SK-N-MC (cell line): ENCODE measurements around the gene HOXA6.

Experiments
- DNase-seq: peaks from one replicate; pipeline ENCODE4 v3.0.0-alpha.2; 2011; ENCODE audit warnings: low read depth, low spot score
- H3K27ac ChIP-seq: fragments of 200-600 bp; sonication (generic); 2 replicates; pipeline ENCODE4 v1.5.1; 2016; ENCODE audit warnings: mixed run types
- H3K36me3 ChIP-seq: fragments of 200-600 bp; sonication (generic); 2 replicates; pipeline ENCODE4 v1.6.1; 2017; ENCODE audit warnings: antibody characterized with exemption, low read length, mixed read lengths; ENCODE audit not compliant: insufficient read depth
- H3K4me3 ChIP-seq: fragments of 200-600 bp; sonication (generic); 2 replicates; pipeline ENCODE4 v1.5.1; 2016
- H3K9ac ChIP-seq: fragments of 200-600 bp; sonication (generic); 2 replicates; pipeline ENCODE4 v1.8.0; 2017; ENCODE audit warnings: mixed run types, mixed read lengths; ENCODE audit not compliant: insufficient read length
- H3K9me3 ChIP-seq: fragments of 200-600 bp; sonication (generic); 2 replicates; pipeline ENCODE4 v1.6.1; 2017; ENCODE audit warnings: low read depth, mild to moderate bottlenecking, antibody characterized with exemption, low read length, moderate library complexity, mixed read lengths
- EZH2 ChIP-seq: fragments of 200-600 bp; sonication (generic); IDR thresholded peaks from one replicate; pipeline ENCODE4 v1.6.1; 2017; ENCODE audit warnings: antibody characterized with exemption
- FOXP2 ChIP-seq: optimal IDR thresholded peaks from 2 replicates; pipeline ENCODE3; 2011; ENCODE audit warnings: mild to moderate bottlenecking, moderate library complexity; ENCODE audit not compliant: insufficient read depth; ENCODE audit errors: extremely low read length, control extremely low read depth
- POLR2AphosphoS5 ChIP-seq: IDR thresholded peaks from 2 replicates; pipeline ENCODE4 v1.6.1; 2012; ENCODE audit warnings: mild to moderate bottlenecking, low read depth, low read length, borderline replicate concordance

Gene HOXA6

DNA sequence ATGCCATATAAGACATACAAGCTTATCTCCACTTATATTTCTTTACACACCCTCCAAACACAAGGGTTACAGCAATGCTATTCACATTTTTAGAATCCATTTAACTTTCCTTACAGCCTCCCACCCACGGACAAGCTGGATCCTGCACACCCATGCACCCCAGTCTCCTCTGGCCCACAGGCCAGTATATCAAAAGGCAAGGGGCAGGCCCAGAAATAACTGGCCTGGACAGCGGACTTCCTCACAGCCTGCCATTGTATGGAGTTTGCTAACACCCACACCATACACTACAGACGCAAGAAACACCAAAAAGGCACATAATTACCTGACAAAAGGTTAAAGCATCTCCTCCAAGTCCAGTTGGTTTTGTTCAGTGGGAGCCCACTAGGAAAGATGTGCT, 29.0 kb downstream of the HOXA6 start:
- TF ChIP-seq POLR2AphosphoS5 (no peak), FOXP2 (no peak)

DNA sequence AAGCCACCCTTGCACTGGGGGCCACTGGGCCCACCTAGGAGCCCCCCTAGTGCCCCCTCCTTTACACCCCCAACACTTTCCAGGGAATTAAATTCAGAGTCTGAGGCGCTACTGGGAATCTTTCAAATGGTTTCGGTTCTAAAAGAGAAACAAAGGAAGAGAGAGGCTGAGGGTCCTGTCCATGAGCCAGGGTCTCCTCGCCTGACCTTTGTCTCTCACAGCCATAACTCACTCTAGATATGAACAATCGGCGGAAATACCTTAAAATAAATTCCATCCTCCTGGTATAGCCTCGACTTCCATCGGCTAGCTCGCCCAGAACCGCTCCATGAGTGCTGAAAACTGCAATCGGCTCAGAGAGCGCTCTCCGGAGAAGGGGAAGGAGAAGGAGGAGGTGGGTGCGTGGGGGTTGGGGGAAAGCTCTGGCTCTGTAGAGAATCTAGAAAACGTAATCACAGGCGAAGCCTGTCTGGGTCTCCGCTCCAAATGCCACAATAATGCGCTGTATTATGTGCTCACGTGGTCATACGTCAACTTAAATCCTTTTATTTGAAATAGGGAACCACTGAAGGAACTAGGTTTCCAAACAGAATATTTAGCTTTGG, 29.6 kb downstream of the HOXA6 start:
- Histone ChIP-seq H3K4me3 (no peak overlapping the region), H3K9ac (no peak overlapping the region), H3K9me3 (no peaks in the 10 kb centered on the region), H3K27ac (no peak overlapping the region), H3K36me3 (no peaks in the 10 kb centered on the region)
- TF ChIP-seq EZH2 (no peak), FOXP2 (no peak), POLR2AphosphoS5 (no peak)
- no peak for DNase-seq

More for the DNA sequence above, 29.0 kb downstream of the HOXA6 start:
- H3K4me3 ChIP-seq: no peak overlapping the region
- no peak overlapping the region for H3K9ac ChIP-seq
- H3K9me3 ChIP-seq: no peaks in the 10 kb centered on the region
- H3K36me3 ChIP-seq: no peaks in the 10 kb centered on the region
- no peak overlapping the region for H3K27ac ChIP-seq
- DNase-seq: no peak

DNA sequence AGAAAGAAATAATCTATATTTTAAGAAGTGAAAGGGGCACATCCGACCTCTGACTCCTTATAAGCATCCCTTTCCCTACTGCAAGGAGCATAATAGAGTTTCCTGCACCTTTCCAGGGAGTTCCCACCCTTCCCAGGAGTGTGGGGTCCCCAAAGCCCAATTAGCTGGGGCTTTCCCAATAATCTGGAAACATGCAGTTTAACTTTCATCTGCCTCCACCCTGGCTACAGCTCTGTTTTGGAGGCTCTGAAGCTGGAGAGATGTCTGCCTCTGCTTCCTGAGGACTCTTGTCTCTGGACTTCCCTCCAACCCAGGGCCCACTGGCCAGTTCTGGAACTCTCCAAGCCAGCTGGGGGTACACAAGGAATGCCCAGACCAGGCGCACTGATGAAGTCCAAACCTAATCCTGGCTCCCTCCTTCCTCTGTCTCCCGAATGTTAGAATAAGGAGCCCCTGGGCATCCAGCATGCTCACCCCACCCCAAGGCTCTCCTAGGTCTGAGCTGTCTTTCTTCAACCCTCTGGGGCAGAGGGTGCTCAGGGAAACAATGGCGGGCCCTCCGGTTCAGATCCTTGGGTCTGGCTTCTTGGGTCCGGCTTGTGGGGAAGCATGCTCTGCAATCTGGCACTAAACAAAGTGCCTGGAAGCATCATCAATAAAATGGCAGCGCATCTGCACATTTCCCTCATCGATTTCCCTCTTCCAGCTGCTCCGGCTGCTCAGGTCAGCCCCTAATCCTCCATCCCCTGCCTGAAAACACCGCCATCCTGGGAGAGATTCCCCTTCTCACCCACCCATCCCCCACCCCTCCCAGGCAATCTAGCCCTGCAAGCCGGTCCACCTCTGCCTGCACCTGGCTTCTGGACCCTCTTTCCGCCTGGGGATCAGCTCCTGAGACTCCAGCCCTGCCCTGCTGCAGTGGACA, 30.4 kb downstream of the HOXA6 start:
- Histone ChIP-seq H3K4me3 (no peak overlapping the region), H3K36me3 (no peaks in the 10 kb centered on the region), H3K27ac (no peak overlapping the region), H3K9me3 (no peaks in the 10 kb centered on the region), H3K9ac (no peak overlapping the region)
- no peak for TF ChIP-seq POLR2AphosphoS5
- no peak for TF ChIP-seq EZH2
- TF ChIP-seq FOXP2: no peak
- no peak for DNase-seq

DNA sequence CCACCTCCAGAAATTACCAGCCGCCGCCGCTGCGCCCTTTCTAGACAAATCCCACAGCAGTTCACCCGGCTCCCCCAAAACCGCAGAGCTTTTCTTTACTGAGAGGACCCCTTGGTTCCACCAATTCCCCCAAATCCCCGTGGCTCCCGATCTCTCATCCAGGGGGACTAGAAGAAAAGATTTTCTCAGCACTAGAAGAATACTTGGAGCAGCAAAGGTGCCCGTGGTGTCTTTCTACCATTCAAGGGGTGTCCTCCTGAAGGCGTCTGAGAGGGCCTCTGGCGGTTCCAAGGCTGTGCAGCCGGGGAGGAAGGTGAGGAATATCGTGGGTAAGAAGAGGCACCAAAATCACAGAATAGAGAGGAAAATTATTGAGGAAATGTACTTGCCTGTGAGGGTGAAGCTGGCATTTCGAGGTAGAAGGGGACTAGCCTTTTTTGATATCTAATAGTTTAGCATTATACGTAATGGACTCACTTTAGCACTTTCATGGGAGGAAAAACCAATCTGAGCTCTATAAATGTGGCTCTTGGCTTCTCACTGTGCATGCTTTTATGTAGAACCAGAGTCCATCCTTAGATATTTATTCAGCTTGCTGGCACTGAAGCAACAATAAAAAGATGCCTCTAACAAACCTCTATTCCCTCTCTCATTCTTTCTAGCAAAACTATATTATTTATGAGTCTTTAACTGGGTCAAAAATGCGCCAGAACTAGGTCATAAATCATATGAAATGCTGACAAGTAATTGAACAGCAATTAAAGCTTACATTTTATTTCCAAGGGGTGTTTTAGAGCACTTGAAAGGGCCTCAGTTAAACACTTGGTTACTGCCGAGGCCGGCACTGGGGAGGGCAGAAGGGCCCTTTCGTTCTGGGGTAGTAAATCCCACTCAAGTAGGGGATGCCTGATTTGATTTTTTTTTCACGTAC, 31.3 kb downstream of the HOXA6 start:
- Histone ChIP-seq H3K4me3 (no peak overlapping the region), H3K9ac (no peak overlapping the region), H3K36me3 (no peaks in the 10 kb centered on the region), H3K27ac (no peak overlapping the region), H3K9me3 (no peaks in the 10 kb centered on the region)
- DNase-seq: no peak
- TF ChIP-seq POLR2AphosphoS5 (no peak), FOXP2 (no peak), EZH2 (no peak)

DNA sequence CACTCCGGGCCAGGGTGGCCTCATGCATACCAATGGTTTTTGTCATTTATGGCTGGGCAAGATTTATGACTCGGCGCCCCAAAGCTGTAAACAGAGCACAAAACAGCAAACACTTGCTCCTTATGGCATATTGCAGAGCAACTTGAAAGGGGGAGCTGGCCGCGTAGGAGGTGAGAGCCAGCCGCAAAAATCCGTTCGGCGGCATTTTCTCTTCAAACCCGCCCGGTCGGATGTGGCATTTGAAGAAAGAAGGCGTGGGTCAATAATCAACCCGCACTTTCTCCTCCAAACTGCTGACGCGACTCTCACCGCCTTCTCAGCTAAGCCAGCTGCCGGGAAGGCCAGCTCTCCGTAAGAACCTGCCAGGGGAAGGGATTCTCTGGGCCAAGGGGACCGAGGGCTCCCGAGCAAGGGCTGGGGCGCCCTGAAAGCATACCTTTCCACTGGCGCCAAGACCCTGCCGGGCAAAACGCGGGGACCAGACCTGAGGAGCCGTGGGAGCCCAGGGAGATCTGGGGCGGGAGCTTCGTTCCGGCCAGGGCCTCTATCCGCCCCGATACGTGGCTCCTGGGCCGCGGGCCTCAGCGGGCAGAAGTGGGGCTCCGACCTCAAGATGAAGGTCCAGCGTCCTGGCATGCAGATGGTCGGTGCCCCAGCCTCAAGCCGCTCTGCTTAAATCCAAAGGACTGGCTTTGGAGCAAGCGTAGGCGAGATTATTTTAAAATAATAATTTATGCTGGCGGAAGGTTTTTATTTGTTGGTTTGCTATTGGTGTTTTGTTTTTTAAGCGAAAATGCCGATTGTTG, 32.1 kb downstream of the HOXA6 start:
- no peak overlapping the region for H3K9ac ChIP-seq
- DNase-seq: no peak

DNA sequence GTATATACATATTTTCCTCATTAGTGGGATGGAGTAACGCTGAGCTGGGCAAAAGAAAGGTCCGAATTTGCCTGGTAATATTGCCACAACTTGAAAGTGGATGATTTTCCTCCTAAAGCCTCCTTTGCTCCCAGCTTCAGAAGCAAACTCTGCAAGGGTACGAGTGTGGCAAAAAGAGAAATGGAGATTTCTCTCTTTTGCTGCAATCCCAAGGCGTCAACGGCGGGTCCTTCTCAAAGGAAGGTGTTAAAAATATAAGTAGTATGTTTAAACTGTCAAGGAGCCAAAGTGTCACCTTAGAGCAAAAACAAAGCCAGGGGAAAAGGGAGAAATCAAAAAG, 32.7 kb downstream of the HOXA6 start:
- DNase-seq: no peak
- TF ChIP-seq POLR2AphosphoS5: no peak
- no peak for TF ChIP-seq FOXP2
- TF ChIP-seq EZH2: no peak
- H3K9ac ChIP-seq: no peak overlapping the region
- H3K9me3 ChIP-seq: no peaks in the 10 kb centered on the region
- H3K27ac ChIP-seq: no peak overlapping the region
- no peak overlapping the region; the same call in 1 of the 2 replicates for H3K4me3 ChIP-seq
- no peaks in the 10 kb centered on the region for H3K36me3 ChIP-seq

More for the DNA sequence above, 32.1 kb downstream of the HOXA6 start:
- no peak overlapping the region for H3K27ac ChIP-seq
- TF ChIP-seq POLR2AphosphoS5: no peak
- TF ChIP-seq FOXP2: no peak
- peak; percentile 99 for TF ChIP-seq EZH2
- no peaks in the 10 kb centered on the region for H3K9me3 ChIP-seq
- no peaks in the 10 kb centered on the region for H3K36me3 ChIP-seq
- H3K4me3 ChIP-seq: no peak overlapping the region; the same call in 1 of the 2 replicates

DNA sequence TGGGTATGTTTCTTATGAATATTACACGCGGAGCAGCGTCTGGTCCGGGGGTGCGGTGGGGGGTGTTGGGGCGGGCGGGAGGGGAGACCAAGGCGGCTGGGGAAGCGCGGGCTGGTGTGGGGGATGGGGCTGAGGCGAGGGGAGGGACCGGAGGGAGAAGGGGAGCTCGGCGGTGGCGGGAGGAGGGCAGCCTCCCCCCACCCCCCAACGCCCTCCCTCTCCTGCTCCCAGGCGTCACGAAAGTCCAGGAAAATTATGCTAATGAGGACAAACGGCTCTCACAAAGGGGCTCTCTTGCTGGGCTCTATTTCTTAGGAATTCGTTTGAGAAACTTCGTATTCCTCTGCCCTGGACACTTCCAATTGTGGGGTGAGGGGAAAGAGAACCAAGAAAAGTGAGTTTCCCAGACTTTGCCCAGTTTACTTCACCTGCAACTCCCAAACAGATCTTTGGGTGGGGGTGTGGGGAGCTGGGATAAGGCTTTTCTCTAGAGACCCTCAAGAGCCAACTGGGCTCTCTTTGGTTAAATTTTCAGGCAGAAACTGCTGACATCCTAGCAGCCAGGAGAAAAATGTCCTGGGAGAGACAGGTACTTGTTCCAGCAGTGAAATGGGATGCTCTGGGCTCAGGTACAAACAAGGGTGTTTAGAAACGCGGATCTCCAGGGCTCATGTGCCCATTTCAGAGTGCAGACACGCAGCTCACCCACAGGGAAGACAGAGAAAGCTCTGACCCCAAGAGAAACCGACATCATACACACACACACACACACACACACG, 33.4 kb downstream of the HOXA6 start:
- no peak for TF ChIP-seq FOXP2
- no peak for TF ChIP-seq EZH2
- no peak for TF ChIP-seq POLR2AphosphoS5
- H3K9me3 ChIP-seq: no peaks in the 10 kb centered on the region
- H3K4me3 ChIP-seq: no peak overlapping the region
- no peak overlapping the region for H3K9ac ChIP-seq
- no peak for DNase-seq
- no peaks in the 10 kb centered on the region for H3K36me3 ChIP-seq
- no peak overlapping the region for H3K27ac ChIP-seq
